IMR-90 (cell line): ENCODE data around the gene PSMD4. TPM values are rescaled to one million over a fixed set of nuclear protein-coding genes. Genes with fewer than 3 reads are reported as not detected.

ENCODE experiments used
- ATAC-seq: fragments of 200-7000 bp; cut with Tn5 transposase; 2 replicates; pipeline ENCODE4 v1.9.1; 2020; ENCODE audit warnings: low read depth, mild to moderate bottlenecking, moderate library complexity
- BruUV-seq: library from RNA; stranded (reverse); fragments of 400-500 nt; replicated peaks from 2 replicates; lab custom pipeline; 2021; lab: Mats Ljungman, UMichigan
- CTCF ChIA-PET: fragments of 300-600 bp; formaldehyde crosslinking; extraction: SDS; loops from one replicate; lab custom pipeline; 2021; ENCODE audit warnings: antibody characterized with exemption; lab: Yijun Ruan, JAX
- POLR2A ChIA-PET: fragments of 300-600 bp; sonication (Branson Sonifier 250); formaldehyde crosslinking; loops from one replicate; lab custom pipeline; 2022; ENCODE audit warnings: antibody characterized with exemption; ENCODE audit not compliant: unreplicated experiment; lab: Charles Lee
- DNase-seq: peaks from one replicate; pipeline ENCODE4 v3.0.0; 2013
- H2AFZ ChIP-seq: replicated peaks from 2 replicates; pipeline ENCODE3; 2013; ENCODE audit warnings: low read length, mild to moderate bottlenecking; ENCODE audit not compliant: poor library complexity
- H2AK5ac ChIP-seq: 2 replicates; pipeline ENCODE4 v1.6.1; 2013; ENCODE audit warnings: low read depth, low read length, inconsistent platforms
- H2AK9ac ChIP-seq: replicated peaks from 2 replicates; pipeline ENCODE3; 2013; ENCODE audit warnings: mild to moderate bottlenecking, low read depth, low read length, moderate library complexity; ENCODE audit not compliant: poor library complexity
- H2BK120ac ChIP-seq: 2 replicates; pipeline ENCODE4 v1.6.1; 2013; ENCODE audit warnings: low read depth, low read length, inconsistent platforms
- H2BK15ac ChIP-seq: 3 replicates; pipeline ENCODE4 v1.6.1; 2013; ENCODE audit warnings: low read depth, low read length, inconsistent platforms
- H2BK20ac ChIP-seq: 2 replicates; pipeline ENCODE4 v1.6.1; 2013; ENCODE audit warnings: low read depth, mild to moderate bottlenecking, inconsistent platforms, low read length, moderate library complexity
- H2BK5ac ChIP-seq: 2 replicates; pipeline ENCODE4 v1.6.1; 2013; ENCODE audit warnings: mild to moderate bottlenecking, low read depth, low read length, inconsistent platforms; ENCODE audit not compliant: poor library complexity, severe bottlenecking
- H3K14ac ChIP-seq: replicated peaks from 2 replicates; pipeline ENCODE4 v1.6.1; 2013; ENCODE audit warnings: low read depth, low read length, inconsistent platforms
- H3K18ac ChIP-seq: 2 replicates; pipeline ENCODE4 v1.6.1; 2013; ENCODE audit warnings: low read depth, low read length, control low read depth
- H3K23ac ChIP-seq: 2 replicates; pipeline ENCODE4 v1.6.1; 2013; ENCODE audit warnings: low read depth, low read length, inconsistent platforms
- H3K27ac ChIP-seq: 2 replicates; pipeline ENCODE4 v1.5.1; 2013; ENCODE audit warnings: mild to moderate bottlenecking, control low read depth, low read length; ENCODE audit not compliant: insufficient read depth
- H3K27me3 ChIP-seq: 2 replicates; pipeline ENCODE4 v1.6.1; 2013; ENCODE audit warnings: low read length; ENCODE audit not compliant: control insufficient read depth, insufficient read depth
- H3K36me3 ChIP-seq: 2 replicates; pipeline ENCODE4 v1.6.1; 2013; ENCODE audit warnings: low read length, mixed read lengths; ENCODE audit not compliant: control insufficient read depth, insufficient read depth
- H3K4ac ChIP-seq: 2 replicates; pipeline ENCODE4 v1.6.1; 2013; ENCODE audit warnings: low read depth, low read length, inconsistent platforms
- H3K4me1 ChIP-seq: 2 replicates; pipeline ENCODE4 v1.6.1; 2013; ENCODE audit warnings: low read length, mixed read lengths; ENCODE audit not compliant: control insufficient read depth, insufficient read depth
- H3K4me2 ChIP-seq: 2 replicates; pipeline ENCODE4 v1.6.1; 2013; ENCODE audit warnings: low read depth, mild to moderate bottlenecking, control low read depth, low read length, moderate library complexity
- H3K4me3 ChIP-seq: 2 replicates; pipeline ENCODE4 v1.5.1; 2013; ENCODE audit warnings: low read depth, mild to moderate bottlenecking, control low read depth, low read length, moderate library complexity; ENCODE audit not compliant: insufficient read depth
- H3K56ac ChIP-seq: 2 replicates; pipeline ENCODE4 v1.6.1; 2013; ENCODE audit warnings: low read length, inconsistent platforms; ENCODE audit not compliant: insufficient read depth; ENCODE audit errors: extremely low read depth
- H3K79me1 ChIP-seq, 2 experiments: 2 replicates each; pipeline ENCODE4 v1.6.1; 2013; ENCODE audit warnings: low read length in 2 of 2, inconsistent platforms in 1 of 2, low read depth in 1 of 2
- H3K9ac ChIP-seq: 2 replicates; pipeline ENCODE4 v1.6.1; 2013; ENCODE audit warnings: low read depth, low read length, control low read depth
- H3K9me1 ChIP-seq: 2 replicates; pipeline ENCODE4 v1.6.1; 2013; ENCODE audit warnings: low read length, inconsistent platforms; ENCODE audit not compliant: insufficient read depth
- H3K9me3 ChIP-seq: 2 replicates; pipeline ENCODE4 v1.6.1; 2013; ENCODE audit warnings: low read length; ENCODE audit not compliant: control insufficient read depth, insufficient read depth
- H4K20me1 ChIP-seq: 2 replicates; pipeline ENCODE4 v1.6.1; 2013; ENCODE audit warnings: low read length, inconsistent platforms; ENCODE audit not compliant: insufficient read depth
- H4K5ac ChIP-seq: 2 replicates; pipeline ENCODE4 v1.6.1; 2013; ENCODE audit warnings: mild to moderate bottlenecking, low read depth, low read length, control low read depth
- H4K8ac ChIP-seq, 2 experiments: 2 replicates each; pipeline ENCODE4 v1.6.1; 2013; ENCODE audit warnings: low read depth in 2 of 2, low read length in 2 of 2, control low read depth in 1 of 2, inconsistent platforms in 1 of 2
- H4K91ac ChIP-seq: 2 replicates; pipeline ENCODE4 v1.6.1; 2013; ENCODE audit warnings: low read depth, low read length, inconsistent platforms; ENCODE audit not compliant: insufficient read depth
- BHLHE40 ChIP-seq: fragments of 150-350 bp; IDR thresholded peaks from 2 replicates; pipeline ENCODE4 v1.6.1; 2016; ENCODE audit warnings: mild to moderate bottlenecking, low read depth, low read length
- CEBPB ChIP-seq: IDR thresholded peaks from 2 replicates; pipeline ENCODE4 v1.6.1; 2012; ENCODE audit warnings: low read depth, low read length, improper control_type of control experiment
- CTCF ChIP-seq: conservative IDR thresholded peaks from 2 replicates; pipeline ENCODE4 v1.5.1; 2012; ENCODE audit warnings: mild to moderate bottlenecking, low read depth, low read length, improper control_type of control experiment
- FOS ChIP-seq: fragments of 150-350 bp; IDR thresholded peaks from 2 replicates; pipeline ENCODE4 v1.6.1; 2016; ENCODE audit warnings: low read depth, low read length
- MAFK ChIP-seq: IDR thresholded peaks from 2 replicates; pipeline ENCODE4 v1.6.1; 2012; ENCODE audit warnings: low read depth, low read length, improper control_type of control experiment
- MAZ ChIP-seq: IDR thresholded peaks from 2 replicates; pipeline ENCODE4 v1.6.1; 2012; ENCODE audit warnings: low read depth, mild to moderate bottlenecking, low read length, improper control_type of control experiment, moderate library complexity, borderline replicate concordance
- MXI1 ChIP-seq: IDR thresholded peaks from 2 replicates; pipeline ENCODE4 v1.6.1; 2012; ENCODE audit warnings: low read depth, mild to moderate bottlenecking, low read length, moderate library complexity, borderline replicate concordance
- NFE2L2 ChIP-seq: fragments of 150-350 bp; IDR thresholded peaks from 2 replicates; pipeline ENCODE4 v1.6.1; 2016; ENCODE audit warnings: low read depth, mild to moderate bottlenecking, low read length
- POLR2A ChIP-seq: IDR thresholded peaks from 2 replicates; pipeline ENCODE4 v1.6.1; 2012; ENCODE audit warnings: mild to moderate bottlenecking, low read depth, low read length
- RAD21 ChIP-seq: IDR thresholded peaks from 2 replicates; pipeline ENCODE4 v1.6.1; 2012; ENCODE audit warnings: low read length, improper control_type of control experiment
- RCOR1 ChIP-seq: IDR thresholded peaks from 2 replicates; pipeline ENCODE4 v1.6.1; 2012; ENCODE audit warnings: mild to moderate bottlenecking, low read length, improper control_type of control experiment; ENCODE audit not compliant: insufficient replicate concordance
- RFX5 ChIP-seq: IDR thresholded peaks from 2 replicates; pipeline ENCODE4 v1.8.0; 2012; ENCODE audit warnings: low read depth, mild to moderate bottlenecking, low read length, moderate library complexity
- SMC3 ChIP-seq: fragments of 150-350 bp; IDR thresholded peaks from 2 replicates; pipeline ENCODE4 v1.6.1; 2016; ENCODE audit warnings: low read depth, mild to moderate bottlenecking, antibody characterized with exemption, low read length, moderate library complexity
- USF2 ChIP-seq: fragments of 150-350 bp; IDR thresholded peaks from 2 replicates; pipeline ENCODE4 v1.6.1; 2017; ENCODE audit warnings: mild to moderate bottlenecking, antibody characterized with exemption, low read length, low read depth
- WGBS, 2 experiments: methylation state at CpG; one replicate each; pipeline versions ENCODE4 v1.1.5 to v1.1.7; 2013; ENCODE audit warnings: missing lambda C conversion rate in 2 of 2; ENCODE audit not compliant: insufficient read length in 1 of 2; ENCODE audit errors: extremely low coverage in 2 of 2; 5-methylcytosine and 5-hydroxymethylcytosine counted together
- dilution Hi-C: fragments of 300-500 bp; cut with HindIII; formaldehyde crosslinking; loops from one replicate; pipeline ENCODE4 v1.14.3; 2018; ENCODE audit warnings: low sequenced_read_pairs; ENCODE audit not compliant: unreplicated experiment
- in situ Hi-C: fragments of 300-500 bp; cut with MboI; formaldehyde crosslinking; loops from 3 replicates; pipeline ENCODE4 v1.14.3; 2019; ENCODE audit warnings: low sequenced_read_pairs, inconsistent platforms, mixed read lengths
- intact Hi-C: fragments of 100-400 bp; cut with micrococcal nuclease; formaldehyde crosslinking; loops from 2 replicates; pipeline ENCODE4 v1.10.0; 2022
- polyA plus RNA-seq, 3 experiments: library from polyadenylated mRNA; depleted of rRNA; stranded (reverse); fragments of >200 nt; gene quantifications; 2 replicates each; pipeline ENCODE4 v1.2.3, GENCODE V29; 2012; ENCODE audit warnings: low replicate concordance in 1 of 3
- total RNA-seq: library from RNA; depleted of rRNA; stranded (reverse); fragments of >200 nt; gene quantifications from 2 replicates; pipeline ENCODE4 v1.2.3, GENCODE V29; 2012

Gene PSMD4
- total and polyA plus RNA-seq, 2 of the 4 experiments (the other 2 are of a cell fraction), result 289 to 314 TPM

GRCh38 chr1:151281225-151281968, 26.9 kb downstream of the PSMD4 start:
- Histone ChIP-seq H3K27me3 (no peaks in the 10 kb centered on the region), H4K5ac (peak overlapping the region; percentile 31), H2AFZ (peak overlapping the region; percentile 97), H2BK5ac (peak overlapping the region; percentile 89), H4K91ac (peak overlapping the region; percentile 90), H3K4me3 (peak overlapping the region; percentile 56), H3K4ac (peak overlapping the region; percentile 96), H3K23ac (peak overlapping the region; percentile 92), H2BK15ac (peak overlapping the region; percentile 63; the same call in 2 of the 3 replicates), H3K4me1 (peaks cover 5% of the 10 kb centered on the region; the same call in 1 of the 2 replicates), H2BK20ac (peak overlapping the region; percentile 16; the same call in 1 of the 2 replicates), H3K9me3 (no peaks in the 10 kb centered on the region), H3K79me1 (peaks cover 8 to 40% of the 10 kb centered on the region in 2 experiments), H4K20me1 (peaks cover 16% of the 10 kb centered on the region; the same call in 1 of the 2 replicates), H3K9me1 (no peaks in the 10 kb centered on the region), H3K36me3 (peaks cover 8% of the 10 kb centered on the region; the same call in 1 of the 2 replicates), H2AK5ac (peak overlapping the region; percentile 56), H2AK9ac (peak overlapping the region; percentile 93), H2BK120ac (peak overlapping the region; percentile 71), H3K18ac (peak overlapping the region; percentile 51), H3K56ac (peak overlapping the region; percentile 77), H3K14ac (peak overlapping the region; percentile 90), H3K4me2 (peak overlapping the region; percentile 63), H3K27ac (peak overlapping the region; percentile 84), H3K9ac (peak overlapping the region; percentile 67), H4K8ac (peak overlapping the region; percentile 37 to 93)
- peak; percentile 59 for ATAC-seq
- no TSS peak for BruUV-seq
- dilution Hi-C loops, result no loop called here
- CTCF ChIA-PET, result interaction anchor here (0.5 to 1.0 kb wide), 5 partner anchors 26 to 573 kb away, joined by 3 to 5 read pairs (median 4); partner anchors contain the start of gene PSMB4
- in situ Hi-C loops, result no loop called here
- TF ChIP-seq RCOR1 (no peak), RAD21 (no peak; the same call in 1 of the 2 replicates), SMC3 (0 out of 2 replicates have a peak, but pooled peaks have one; percentile 2), FOS (no peak), CTCF (peak; percentile 27; the same call in 1 of the 2 replicates), USF2 (no peak; the same call in 1 of the 2 replicates), MAZ (peak; percentile 97), RFX5 (no peak), POLR2A (peak; percentile 86), BHLHE40 (peak; percentile 90), MAFK (no peak), MXI1 (peak; percentile 72; the same call in 1 of the 2 replicates), NFE2L2 (no peak), CEBPB (peak; percentile 83)
- WGBS, 2 experiments, result 0% methylated on average over 11 of the region's 48 CpGs; no CpG with 5 or more reads in 1 of the 2 experiments
- POLR2A ChIA-PET, result interaction anchor here (0.6 to 1.0 kb wide), 3 partner anchors 44 to 117 kb away, joined by 3 to 10 read pairs (median 4); partner anchors contain the start of gene VPS72
- DNase-seq, result peak; percentile 97
- intact Hi-C loops, result loop anchor here (1.0 kb wide), 1 partner anchor 85 kb away; no protein-coding TSS in a partner anchor
